Uterus (tissue), 2 donors: Measurements from ENCODE around the gene INPP4A.

Experiments
- CTCF ChIP-seq, 4 experiments: fragments of 200-600 bp in 2 of 4; fragments of 450-650 bp in 2 of 4; sonication (generic) in 2 of 4; IDR thresholded peaks; one replicate each; pipeline ENCODE4 v1.5.1; 2016 to 2019; ENCODE audit warnings: antibody characterized with exemption in 4 of 4, mild to moderate bottlenecking in 2 of 4, moderate library complexity in 1 of 4
- POLR2A ChIP-seq, 2 donors: fragments of 450-650 bp; IDR thresholded peaks; one replicate each; pipeline ENCODE4 v1.6.1; 2016; ENCODE audit warnings: antibody characterized with exemption in 2 of 2, mild to moderate bottlenecking in 1 of 2, moderate library complexity in 1 of 2

DNA sequence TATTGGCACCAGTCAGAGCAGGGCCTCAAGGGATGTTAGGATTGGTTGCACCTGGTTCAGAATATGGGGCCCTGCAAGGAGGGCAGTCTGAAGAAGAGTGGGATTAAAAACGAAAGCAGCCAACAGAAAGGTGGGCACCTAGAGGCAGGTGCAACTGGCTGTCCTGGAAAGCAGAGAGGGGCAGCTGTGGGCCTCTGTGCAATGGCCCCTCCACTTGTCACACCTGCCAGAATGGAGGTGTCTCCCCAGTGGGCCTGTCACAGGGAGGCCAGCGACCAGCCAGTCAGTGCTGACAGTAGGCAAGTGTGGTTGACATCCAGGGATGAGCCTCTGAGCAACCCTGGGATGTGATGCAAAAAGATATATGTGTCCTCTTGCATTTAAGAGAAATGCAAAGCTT, 37.7 kb downstream of the INPP4A start:
- no peak for TF ChIP-seq CTCF (IDR thresholded peaks at IDR 0.05)
- TF ChIP-seq POLR2A (IDR thresholded peaks at IDR 0.05) = no peak
